ENCODE measurements around the gene ANKRD13A. TPM values are rescaled to one million over a fixed set of nuclear protein-coding genes. Genes with fewer than 3 reads are reported as not detected.

ANKRD13A gene
- total and polyA plus RNA-seq, 2 of the 13 experiments (the other 11 are each of a cell fraction or from before 2014, with no cell fraction given): 34.1 to 41.6 TPM

DNA sequence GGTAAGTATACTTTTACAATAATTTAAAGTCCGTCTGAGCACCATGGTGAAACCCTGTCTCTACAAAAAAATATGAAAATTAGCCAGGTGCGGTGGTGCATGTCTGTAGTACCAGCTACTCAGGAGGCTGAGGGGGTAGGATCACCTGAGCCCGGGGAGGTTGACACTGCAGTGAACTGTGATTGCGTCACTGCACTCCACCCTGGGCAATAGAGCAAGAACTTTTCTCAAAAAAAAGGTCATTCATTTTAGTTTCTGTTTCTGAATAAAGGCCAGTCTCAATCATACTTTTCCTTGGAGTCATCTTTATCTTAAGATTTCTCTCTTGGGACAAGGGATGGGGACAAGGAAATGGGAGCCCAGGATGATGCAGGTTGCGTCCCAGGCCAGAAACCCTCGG is 12.9 kb downstream of the ANKRD13A start (continued):
- TF ChIP-seq ZEB1 (IDR thresholded peaks at IDR 0.05; ENCODE audit: insufficient replicate concordance, low read depth): peak; percentile 61
- no peak for TF ChIP-seq ZNF691 (CRISPR knock-in tag; IDR thresholded peaks at IDR 0.05; ENCODE audit: borderline replicate concordance, low read depth)
- no peak for TF ChIP-seq SOX13 (IDR thresholded peaks at IDR 0.05)
- peak in 1 of 2 experiments; percentile 27; a peak in 1 of 4 replicates for TF ChIP-seq SOX13 (CRISPR knock-in tag; conservative IDR thresholded peaks at IDR 0.05 in 1 of 2, IDR thresholded peaks at IDR 0.05 in 1 of 2)
- 0 out of 2 replicates have a peak, but pooled peaks have one; percentile 18 for TF ChIP-seq HMG20A (CRISPR knock-in tag; IDR thresholded peaks at IDR 0.05; ENCODE audit: borderline replicate concordance)
- TF ChIP-seq ZNF770 (CRISPR knock-in tag; IDR thresholded peaks at IDR 0.05): 0 out of 2 replicates have a peak, but pooled peaks have one; percentile 38
- 0 out of 2 replicates have a peak, but pooled peaks have one; percentile 40 for TF ChIP-seq ZNF124 (CRISPR knock-in tag; IDR thresholded peaks at IDR 0.05)
- TF ChIP-seq GATAD2A (CRISPR knock-in tag; IDR thresholded peaks at IDR 0.05): peak; percentile 37
- TF ChIP-seq ZNF343 (CRISPR knock-in tag; IDR thresholded peaks at IDR 0.05): no peak
- TF ChIP-seq TFE3 (CRISPR knock-in tag; IDR thresholded peaks at IDR 0.05): 0 out of 2 replicates have a peak, but pooled peaks have one; percentile 16
- TF ChIP-seq TFAP4 (IDR thresholded peaks at IDR 0.05; ENCODE audit: borderline replicate concordance, low read depth): peak; percentile 69; the same call in 1 of the 2 replicates
- TF ChIP-seq RXRB (CRISPR knock-in tag; IDR thresholded peaks at IDR 0.05; ENCODE audit: borderline replicate concordance): peak; percentile 46; the same call in 1 of the 2 replicates
- TF ChIP-seq ZNF562 (CRISPR knock-in tag; IDR thresholded peaks at IDR 0.05; ENCODE audit: borderline replicate concordance): no peak
- TF ChIP-seq DPF2 (CRISPR knock-in tag; IDR thresholded peaks at IDR 0.05; ENCODE audit: borderline replicate concordance, low read depth): no peak
- TF ChIP-seq RARA (CRISPR knock-in tag; IDR thresholded peaks at IDR 0.05): peak; percentile 84
- TF ChIP-seq ZBTB3 (CRISPR knock-in tag; IDR thresholded peaks at IDR 0.05; ENCODE audit: borderline replicate concordance, low read depth): peak; percentile 46; the same call in 1 of the 2 replicates
- TF ChIP-seq ARID5B (CRISPR knock-in tag; IDR thresholded peaks at IDR 0.05): peak; percentile 53
- 0 out of 4 replicates have a peak, but pooled peaks of 1 of the 2 experiments have one; percentile 12 for TF ChIP-seq EP300 (IDR thresholded peaks at IDR 0.05; ENCODE audit: low read depth in 2 of 2, low read length in 2 of 2)
- no peak for TF ChIP-seq EP300 (CRISPR knock-in tag; IDR thresholded peaks at IDR 0.05; ENCODE audit: borderline replicate concordance)

Measured in HepG2 (cell line).